HepG2 (cell line): ENCODE results near the gene C1S. TPM values are rescaled to one million over a fixed set of nuclear protein-coding genes. Genes with fewer than 3 reads are reported as not detected.

Experiments used
- ETV5 ChIP-seq: IDR thresholded peaks from 2 replicates; pipeline ENCODE4 v1.6.1; 2018; ENCODE audit warnings: missing biosample characterization, missing genetic modification reagents, inconsistent platforms, borderline replicate concordance
- GMEB1 ChIP-seq: sonication (generic); formaldehyde crosslinking; IDR thresholded peaks from 2 replicates; pipeline ENCODE4 v1.5.1; 2020; ENCODE audit warnings: missing genetic modification reagents, mild to moderate bottlenecking, borderline replicate concordance
- ISX ChIP-seq: sonication (generic); formaldehyde crosslinking; conservative IDR thresholded peaks from 2 replicates; pipeline ENCODE4 v1.5.0; 2020; ENCODE audit warnings: missing genetic modification reagents
- MAFF ChIP-seq: IDR thresholded peaks from 2 replicates; pipeline ENCODE4 v1.6.1; 2011; ENCODE audit warnings: low read depth, low read length, improper control_type of control experiment
- MXI1 ChIP-seq: IDR thresholded peaks from 3 replicates; pipeline ENCODE4 v1.6.1; 2012; ENCODE audit warnings: low read depth, low read length, inconsistent platforms, borderline replicate concordance
- NONO ChIP-seq, 2 experiments: fragments of 450-650 bp in 1 of 2; sonication (generic) in 1 of 2; formaldehyde crosslinking in 1 of 2; IDR thresholded peaks in 1 of 2; conservative IDR thresholded peaks in 1 of 2; 2 replicates each; pipeline versions ENCODE4 v1.6.1 to v1.8.0; 2017 to 2022; ENCODE audit warnings: mild to moderate bottlenecking in 1 of 2, missing genetic modification reagents in 1 of 2, moderate library complexity in 1 of 2
- NR3C1 ChIP-seq: sonication (generic); formaldehyde crosslinking; IDR thresholded peaks from 2 replicates; pipeline ENCODE4 v1.4.0; 2020; ENCODE audit warnings: missing genetic modification reagents
- RAD21 ChIP-seq: fragments of 450-650 bp; formaldehyde crosslinking; IDR thresholded peaks from 2 replicates; pipeline ENCODE4 v1.5.0; 2020; ENCODE audit warnings: mild to moderate bottlenecking
- REST ChIP-seq, 2 experiments: IDR thresholded peaks; 2 replicates each; pipeline ENCODE4 v1.6.1; 2011 to 2012; ENCODE audit warnings: low read length in 2 of 2, borderline replicate concordance in 1 of 2, low read depth in 1 of 2, mild to moderate bottlenecking in 1 of 2, moderate library complexity in 1 of 2
- SIN3B ChIP-seq: fragments of 150-350 bp; IDR thresholded peaks from 2 replicates; pipeline ENCODE4 v1.6.1; 2014; ENCODE audit warnings: low read length
- TCF7 ChIP-seq: sonication (generic); IDR thresholded peaks from 2 replicates; pipeline ENCODE4 v1.6.1; 2016; ENCODE audit warnings: antibody characterized with exemption, low read depth
- ZBTB37 ChIP-seq: sonication (generic); formaldehyde crosslinking; IDR thresholded peaks from 2 replicates; pipeline ENCODE4 v1.4.0; 2020; ENCODE audit warnings: mild to moderate bottlenecking, missing genetic modification reagents
- ZNF276 ChIP-seq: sonication (generic); formaldehyde crosslinking; IDR thresholded peaks from 2 replicates; pipeline ENCODE4 v1.4.0; 2020; ENCODE audit warnings: mild to moderate bottlenecking, low read depth, missing genetic modification reagents
- ZNF549 ChIP-seq: sonication (generic); formaldehyde crosslinking; IDR thresholded peaks from 2 replicates; pipeline ENCODE4 v1.5.0; 2020; ENCODE audit warnings: missing genetic modification reagents
- ZNF550 ChIP-seq: sonication (generic); formaldehyde crosslinking; IDR thresholded peaks from 2 replicates; pipeline ENCODE4 v1.4.0; 2020; ENCODE audit warnings: mild to moderate bottlenecking, missing genetic modification reagents, borderline replicate concordance
- ZNF619 ChIP-seq: sonication (generic); formaldehyde crosslinking; IDR thresholded peaks from 2 replicates; pipeline ENCODE4 v1.4.0; 2020; ENCODE audit warnings: mild to moderate bottlenecking, missing genetic modification reagents
- ZNF672 ChIP-seq: sonication (generic); formaldehyde crosslinking; IDR thresholded peaks from 2 replicates; pipeline ENCODE4 v1.8.1; 2022; ENCODE audit warnings: missing genetic modification reagents
- ZNF747 ChIP-seq: sonication (generic); formaldehyde crosslinking; IDR thresholded peaks from 2 replicates; pipeline ENCODE4 v1.8.1; 2023; ENCODE audit warnings: missing genetic modification reagents, mild to moderate bottlenecking, borderline replicate concordance
- polyA plus RNA-seq, 8 experiments: library from polyadenylated mRNA; depleted of rRNA in 3 of 8; stranded (reverse) in 7 of 8; unstranded in 1 of 8; fragments of >200 nt; fragmentation: Illumina TruSeq in 4 of 8; extraction: Trizol in 4 of 8; gene quantifications; 2 replicates each; pipeline versions ENCODE4 v1.2.1 to v1.2.3, GENCODE V29; 2011 to 2016; ENCODE audit warnings: low read depth in 4 of 8, missing spikeins in 1 of 8, mixed read lengths in 1 of 8; ENCODE audit not compliant: insufficient read depth in 1 of 8
- total RNA-seq, 5 experiments: library from RNA; depleted of rRNA; stranded (reverse); fragments of >200 nt; fragmentation: Illumina TruSeq; extraction: Trizol; gene quantifications; 2 replicates each; pipeline ENCODE4 v1.2.3, GENCODE V29; 2016; ENCODE audit warnings: low read depth in 1 of 5
- TF ChIP-seq, protein P1 (sequence below): sonication (generic); formaldehyde crosslinking; IDR thresholded peaks from 2 replicates; pipeline ENCODE4 v1.5.0; 2020; ENCODE audit warnings: missing genetic modification reagents

The C1S gene
- total and polyA plus RNA-seq, 2 of the 13 experiments (the other 11 are each of a cell fraction or from before 2014, with no cell fraction given), result 14.5 to 18.2 TPM

DNA sequence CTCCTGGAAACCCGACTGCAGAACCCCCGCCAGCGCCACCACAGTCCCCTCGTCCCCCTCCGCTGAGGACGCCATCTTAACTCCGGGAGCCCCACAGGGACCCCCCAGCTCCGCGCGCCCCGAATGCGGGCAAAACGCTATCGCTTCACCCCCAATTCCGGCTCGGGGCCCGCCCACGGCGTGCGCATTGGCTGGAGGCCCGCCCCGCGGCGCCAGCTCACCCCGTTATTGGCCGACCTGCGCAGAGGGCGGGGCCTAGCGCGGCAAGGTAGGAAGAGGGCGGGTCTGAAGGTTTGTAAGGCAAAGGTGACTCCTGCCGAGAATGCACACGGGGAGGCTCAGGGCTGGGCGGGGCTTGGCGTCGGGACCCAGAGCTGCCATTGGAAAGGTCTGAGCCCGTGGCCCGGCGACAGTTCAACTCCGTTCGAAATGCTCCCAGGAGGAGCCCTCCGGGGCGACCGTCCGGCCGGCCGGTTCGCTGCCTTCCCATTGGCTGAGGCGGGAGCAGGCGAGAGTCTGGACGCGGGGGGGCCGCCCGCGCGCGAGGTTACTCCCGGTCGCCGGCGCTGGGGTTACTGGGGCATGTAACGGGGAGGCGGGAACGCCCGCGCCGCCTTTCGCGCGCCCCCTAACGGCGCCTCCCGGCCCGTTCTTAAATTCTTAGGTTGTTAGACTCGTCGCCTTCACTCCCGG, 42.0 kb upstream of the C1S start, which contains the start of gene LPCAT3 (continued):
- TF ChIP-seq ZNF550 (CRISPR knock-in tag), result no peak
- TF ChIP-seq ZBTB37, result no peak
- TF ChIP-seq GMEB1, result peak; percentile 36; the same call in 1 of the 2 replicates
- TF ChIP-seq ISX (CRISPR knock-in tag), result no peak
- no peak; the same call in 1 of the 2 replicates for TF ChIP-seq ZNF619 (CRISPR knock-in tag)
- TF ChIP-seq, protein P1, sequence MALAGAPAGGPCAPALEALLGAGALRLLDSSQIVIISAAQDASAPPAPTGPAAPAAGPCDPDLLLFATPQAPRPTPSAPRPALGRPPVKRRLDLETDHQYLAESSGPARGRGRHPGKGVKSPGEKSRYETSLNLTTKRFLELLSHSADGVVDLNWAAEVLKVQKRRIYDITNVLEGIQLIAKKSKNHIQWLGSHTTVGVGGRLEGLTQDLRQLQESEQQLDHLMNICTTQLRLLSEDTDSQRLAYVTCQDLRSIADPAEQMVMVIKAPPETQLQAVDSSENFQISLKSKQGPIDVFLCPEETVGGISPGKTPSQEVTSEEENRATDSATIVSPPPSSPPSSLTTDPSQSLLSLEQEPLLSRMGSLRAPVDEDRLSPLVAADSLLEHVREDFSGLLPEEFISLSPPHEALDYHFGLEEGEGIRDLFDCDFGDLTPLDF (CRISPR knock-in tag), result peak; percentile 87
- TF ChIP-seq NR3C1, result no peak
- TF ChIP-seq NONO (IDR thresholded peaks at IDR 0.05), result no peak
- peak; percentile 76 for TF ChIP-seq NONO (CRISPR knock-in tag; conservative IDR thresholded peaks at IDR 0.05)
- TF ChIP-seq TCF7, result no peak
- peak; percentile 81; the same call in 1 of the 2 replicates for TF ChIP-seq ZNF747
- TF ChIP-seq SIN3B, result no peak
- TF ChIP-seq REST (IDR thresholded peaks at IDR 0.05; ENCODE audit: borderline replicate concordance in 1 of 2, low read depth in 1 of 2, low read length in 2 of 2), result no peak
- TF ChIP-seq RAD21, result peak; percentile 92
- TF ChIP-seq ETV5 (CRISPR knock-in tag), result peak; percentile 8; the same call in 1 of the 2 replicates
- peak; percentile 37; the same call in 1 of the 3 replicates for TF ChIP-seq MXI1
- TF ChIP-seq ZNF672 (CRISPR knock-in tag), result no peak
- TF ChIP-seq ZNF276 (CRISPR knock-in tag), result 0 out of 2 replicates have a peak, but pooled peaks have one; percentile 68
- TF ChIP-seq MAFF, result no peak
- no peak for TF ChIP-seq ZNF549 (CRISPR knock-in tag)
